Trophoblast cell (in vitro differentiated cells and primary cell): ENCODE results near the gene SORL1.

ENCODE experiments used
- DNase-seq, 2 donors: peaks; one replicate each; pipeline ENCODE4 v3.0.0-alpha.2; 2016
- H2AFZ ChIP-seq: 2 replicates; pipeline ENCODE4 v1.6.1; 2013; ENCODE audit warnings: low read length, moderate library complexity, mild to moderate bottlenecking; ENCODE audit not compliant: insufficient read depth, poor library complexity
- H2AK5ac ChIP-seq: 2 replicates; pipeline ENCODE4 v1.6.1; 2013; ENCODE audit warnings: mild to moderate bottlenecking, low read length
- H2BK120ac ChIP-seq: 2 replicates; pipeline ENCODE4 v1.6.1; 2013; ENCODE audit warnings: low read length, mild to moderate bottlenecking, moderate library complexity; ENCODE audit not compliant: insufficient read depth, poor library complexity
- H2BK12ac ChIP-seq: 2 replicates; pipeline ENCODE4 v1.6.1; 2013; ENCODE audit warnings: mild to moderate bottlenecking, low read length, moderate library complexity
- H2BK5ac ChIP-seq: 2 replicates; pipeline ENCODE4 v1.6.1; 2013; ENCODE audit warnings: low read length, low read depth, moderate library complexity, mild to moderate bottlenecking; ENCODE audit not compliant: poor library complexity
- H3K14ac ChIP-seq: 2 replicates; pipeline ENCODE4 v1.6.1; 2013; ENCODE audit warnings: mild to moderate bottlenecking, low read length
- H3K18ac ChIP-seq: 2 replicates; pipeline ENCODE4 v1.6.1; 2013; ENCODE audit warnings: mild to moderate bottlenecking, low read length
- H3K23ac ChIP-seq: 2 replicates; pipeline ENCODE4 v1.6.1; 2013; ENCODE audit warnings: low read length
- H3K27ac ChIP-seq: 2 replicates; pipeline ENCODE4 v1.5.1; 2013; ENCODE audit warnings: low read depth, mild to moderate bottlenecking, inconsistent platforms, low read length, moderate library complexity
- H3K27me3 ChIP-seq: 2 replicates; pipeline ENCODE4 v1.6.1; 2013; ENCODE audit warnings: inconsistent platforms, mild to moderate bottlenecking, low read length, moderate library complexity; ENCODE audit not compliant: insufficient read depth
- H3K36me3 ChIP-seq, 2 experiments: 1 replicate in 1 of 2; 2 replicates in 1 of 2; pipeline ENCODE4 v1.6.1; 2013; ENCODE audit warnings: low read length in 2 of 2, mild to moderate bottlenecking in 2 of 2, moderate library complexity in 1 of 2; ENCODE audit not compliant: insufficient read depth in 2 of 2, control insufficient read depth in 1 of 2
- H3K4ac ChIP-seq: 2 replicates; pipeline ENCODE4 v1.6.1; 2013; ENCODE audit warnings: low read depth, mild to moderate bottlenecking, low read length, moderate library complexity
- H3K4me1 ChIP-seq, 2 experiments: 1 replicate in 1 of 2; 2 replicates in 1 of 2; pipeline ENCODE4 v1.6.1; 2013; ENCODE audit warnings: low read length in 2 of 2, mild to moderate bottlenecking in 2 of 2, moderate library complexity in 1 of 2; ENCODE audit not compliant: insufficient read depth in 2 of 2, control insufficient read depth in 1 of 2
- H3K4me2 ChIP-seq: 2 replicates; pipeline ENCODE4 v1.6.1; 2013; ENCODE audit warnings: inconsistent platforms, mild to moderate bottlenecking, low read length, moderate library complexity
- H3K4me3 ChIP-seq: 2 replicates; pipeline ENCODE4 v1.5.1; 2013; ENCODE audit warnings: mild to moderate bottlenecking, low read depth, low read length, inconsistent platforms
- H3K79me1 ChIP-seq: one replicate; pipeline ENCODE4 v1.6.1; 2013; ENCODE audit warnings: low read length
- H3K79me2 ChIP-seq: 2 replicates; pipeline ENCODE4 v1.6.1; 2013; ENCODE audit warnings: low read length, mild to moderate bottlenecking; ENCODE audit not compliant: control insufficient read depth, insufficient read depth, poor library complexity
- H3K9ac ChIP-seq: 2 replicates; pipeline ENCODE4 v1.6.1; 2013; ENCODE audit warnings: mild to moderate bottlenecking, low read length
- H3K9me3 ChIP-seq: 2 replicates; pipeline ENCODE4 v1.6.1; 2013; ENCODE audit warnings: low read depth, mild to moderate bottlenecking, control low read depth, inconsistent platforms, low read length; ENCODE audit not compliant: insufficient read depth
- H4K12ac ChIP-seq: 2 replicates; pipeline ENCODE4 v1.6.1; 2013; ENCODE audit warnings: low read depth, mild to moderate bottlenecking, low read length, moderate library complexity
- H4K8ac ChIP-seq: 2 replicates; pipeline ENCODE4 v1.6.1; 2013; ENCODE audit warnings: low read depth, mild to moderate bottlenecking, low read length, moderate library complexity
- H4K91ac ChIP-seq: one replicate; pipeline ENCODE4 v1.6.1; 2013; ENCODE audit warnings: low read depth, mild to moderate bottlenecking, low read length, moderate library complexity
- WGBS: extraction: QIAGEN DNeasy Blood & Tissue Kit; methylation state at CpG from one replicate; pipeline ENCODE4 v1.1.7; 2013; ENCODE audit warnings: missing lambda C conversion rate; ENCODE audit not compliant: insufficient read length, insufficient coverage; ENCODE audit errors: extremely low coverage; 5-methylcytosine and 5-hydroxymethylcytosine counted together

The SORL1 gene

DNA sequence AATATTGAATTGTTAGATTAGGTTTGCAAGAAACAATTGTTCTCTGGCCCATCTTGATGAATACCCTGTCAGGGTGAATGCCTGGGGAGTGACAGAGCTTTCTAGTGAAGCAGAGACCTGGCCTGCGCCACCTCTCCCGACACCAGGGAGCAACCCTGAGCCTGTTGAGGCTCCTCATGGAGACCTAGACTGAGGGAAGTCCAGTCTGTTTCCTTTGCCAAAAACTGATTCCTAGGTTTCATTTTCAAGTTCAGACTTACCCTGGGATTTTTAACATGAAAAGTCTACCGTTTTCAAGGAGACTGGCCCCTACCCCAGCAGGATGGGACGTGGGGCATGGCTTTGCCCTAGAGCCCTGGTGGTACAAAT is 174.4 kb downstream of the SORL1 start:
- H3K4me2 ChIP-seq, result no peak overlapping the region
- no peaks in the 10 kb centered on the region for H3K4me1 ChIP-seq
- no peak overlapping the region for H4K8ac ChIP-seq
- no peak overlapping the region for H2BK12ac ChIP-seq
- no peak overlapping the region for H3K18ac ChIP-seq
- H3K9me3 ChIP-seq, result no peaks in the 10 kb centered on the region
- H3K14ac ChIP-seq, result no peak overlapping the region
- H3K27me3 ChIP-seq, result no peaks in the 10 kb centered on the region
- H2AK5ac ChIP-seq, result no peak overlapping the region
- no peak overlapping the region for H3K23ac ChIP-seq
- H2BK120ac ChIP-seq, result no peak overlapping the region
- peaks cover 0 to 2% of the 10 kb centered on the region in 2 experiments for H3K36me3 ChIP-seq
- H3K4ac ChIP-seq, result no peak overlapping the region
- no peak overlapping the region for H3K27ac ChIP-seq
- no peaks in the 10 kb centered on the region for H3K79me2 ChIP-seq
- no peak overlapping the region for H3K9ac ChIP-seq
- no peaks in the 10 kb centered on the region for H3K79me1 ChIP-seq
- no peak overlapping the region for H4K12ac ChIP-seq
- H4K91ac ChIP-seq, result no peak overlapping the region
- no peak overlapping the region for H2AFZ ChIP-seq
- no CpG with 5 or more reads among the region's 4 CpGs for whole genome bisulfite sequencing
- no peak for DNase-seq
- H3K4me3 ChIP-seq, result no peak overlapping the region
- H2BK5ac ChIP-seq, result no peak overlapping the region

DNA sequence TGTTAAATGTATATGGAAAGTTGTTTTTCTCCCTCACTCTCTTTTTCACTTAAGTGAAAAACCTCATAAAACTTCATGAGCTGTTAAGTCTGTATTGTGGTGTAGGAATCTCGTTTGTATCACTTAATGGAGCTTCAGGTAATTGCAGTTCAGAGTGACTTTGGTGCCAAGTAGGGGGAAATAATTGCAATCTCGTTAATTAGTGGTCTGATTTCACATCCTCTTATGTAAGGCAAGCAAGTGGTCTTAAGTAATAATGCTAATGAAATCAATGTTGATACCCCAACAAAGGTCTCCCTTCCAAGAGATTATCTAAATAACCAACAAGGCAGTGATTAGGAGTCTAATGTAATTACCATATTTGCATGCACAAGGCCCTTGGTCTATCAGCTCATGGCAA is 174.9 kb downstream of the SORL1 start:
- H3K4me3 ChIP-seq, result no peak overlapping the region
- no peak overlapping the region for H3K27ac ChIP-seq
- H4K12ac ChIP-seq, result no peak overlapping the region
- no peaks in the 10 kb centered on the region for H3K79me1 ChIP-seq
- no peak overlapping the region for H3K14ac ChIP-seq
- no peak overlapping the region for H4K91ac ChIP-seq
- no peak overlapping the region for H3K23ac ChIP-seq
- no peaks in the 10 kb centered on the region for H3K79me2 ChIP-seq
- H3K27me3 ChIP-seq, result no peaks in the 10 kb centered on the region
- H2BK12ac ChIP-seq, result no peak overlapping the region
- H3K9ac ChIP-seq, result no peak overlapping the region
- no peak overlapping the region for H3K18ac ChIP-seq
- H3K4me1 ChIP-seq, result no peaks in the 10 kb centered on the region
- no peak for DNase-seq
- no peak overlapping the region for H3K4me2 ChIP-seq
- H2BK5ac ChIP-seq, result no peak overlapping the region
- H2AFZ ChIP-seq, result no peak overlapping the region
- no peak overlapping the region for H4K8ac ChIP-seq
- no peak overlapping the region for H3K4ac ChIP-seq
- WGBS, result no CpG with 5 or more reads among the region's 2 CpGs
- peaks cover 0 to 2% of the 10 kb centered on the region in 2 experiments for H3K36me3 ChIP-seq
- H2AK5ac ChIP-seq, result no peak overlapping the region
- H2BK120ac ChIP-seq, result no peak overlapping the region
- no peaks in the 10 kb centered on the region for H3K9me3 ChIP-seq

DNA sequence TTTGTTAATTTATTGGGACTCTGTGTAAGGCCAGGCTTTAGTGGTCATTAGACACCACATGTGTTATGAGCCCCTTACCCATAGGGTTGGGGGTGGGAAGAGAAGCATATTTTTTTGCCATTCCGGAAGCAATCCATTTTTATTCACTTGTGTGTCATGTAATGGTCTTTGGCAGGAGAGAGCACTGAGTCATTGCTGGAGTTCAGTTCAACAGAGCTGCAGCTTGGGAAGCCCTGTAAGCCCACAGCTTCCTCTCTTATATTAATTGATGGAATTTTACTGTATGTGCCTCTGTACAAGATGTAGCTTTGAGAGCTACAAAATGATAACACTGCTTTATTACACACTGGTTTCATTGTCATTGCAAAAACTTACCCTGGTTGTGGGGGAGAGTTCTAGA is 177.9 kb downstream of the SORL1 start:
- no peak for DNase-seq
- Histone ChIP-seq H2AK5ac (no peak overlapping the region), H2AFZ (no peak overlapping the region), H3K4me1 (no peaks in the 10 kb centered on the region), H3K79me2 (no peaks in the 10 kb centered on the region), H2BK120ac (no peak overlapping the region), H3K14ac (no peak overlapping the region), H2BK5ac (no peak overlapping the region), H3K4me3 (no peak overlapping the region), H3K27ac (no peak overlapping the region), H3K9me3 (no peaks in the 10 kb centered on the region), H4K91ac (no peak overlapping the region), H3K79me1 (no peaks in the 10 kb centered on the region), H3K4ac (no peak overlapping the region), H4K8ac (no peak overlapping the region), H3K18ac (no peak overlapping the region), H3K4me2 (no peak overlapping the region), H2BK12ac (no peak overlapping the region), H4K12ac (no peak overlapping the region), H3K36me3 (no peaks in the 10 kb centered on the region), H3K9ac (no peak overlapping the region), H3K27me3 (no peaks in the 10 kb centered on the region), H3K23ac (no peak overlapping the region)
- no CpG with 5 or more reads among the region's 1 CpG for WGBS

DNA sequence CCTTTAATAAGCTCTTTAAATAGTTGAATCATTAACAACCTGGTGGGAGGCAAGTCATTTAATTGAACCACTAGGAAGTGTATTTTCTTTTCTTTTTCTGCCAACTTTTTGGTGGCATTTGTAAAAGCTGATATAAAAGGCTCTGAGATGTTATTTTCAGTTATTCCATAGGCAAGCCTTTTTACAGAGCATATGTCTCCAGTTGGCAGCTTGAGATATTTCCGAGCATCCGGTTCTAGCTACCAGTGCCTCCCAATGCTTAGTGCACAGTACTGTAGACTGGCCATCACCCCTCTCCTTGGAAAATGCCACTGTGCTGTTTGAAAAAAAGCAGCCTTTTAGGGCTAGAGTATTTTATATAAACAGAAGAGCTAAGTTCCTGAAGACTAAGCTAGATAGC is 179.3 kb downstream of the SORL1 start:
- no peak overlapping the region for H3K9ac ChIP-seq
- H3K4me2 ChIP-seq, result no peak overlapping the region
- no peak overlapping the region for H2AFZ ChIP-seq
- no peak for DNase-seq
- H3K14ac ChIP-seq, result no peak overlapping the region
- H4K8ac ChIP-seq, result no peak overlapping the region
- no peak overlapping the region for H2BK5ac ChIP-seq
- H3K79me1 ChIP-seq, result no peaks in the 10 kb centered on the region
- H3K23ac ChIP-seq, result no peak overlapping the region
- no peak overlapping the region for H3K18ac ChIP-seq
- no peak overlapping the region for H4K12ac ChIP-seq
- H3K4me1 ChIP-seq, result no peaks in the 10 kb centered on the region
- H3K27ac ChIP-seq, result no peak overlapping the region
- H2BK12ac ChIP-seq, result no peak overlapping the region
- no peak overlapping the region for H3K4me3 ChIP-seq
- H3K36me3 ChIP-seq, result no peaks in the 10 kb centered on the region
- H2AK5ac ChIP-seq, result no peak overlapping the region
- no peaks in the 10 kb centered on the region for H3K9me3 ChIP-seq
- H3K27me3 ChIP-seq, result no peaks in the 10 kb centered on the region
- no CpG with 5 or more reads among the region's 2 CpGs for WGBS
- no peak overlapping the region for H4K91ac ChIP-seq
- no peak overlapping the region for H3K4ac ChIP-seq
- no peak overlapping the region for H2BK120ac ChIP-seq
- H3K79me2 ChIP-seq, result no peaks in the 10 kb centered on the region
